GM12892 (cell line): Measurements from ENCODE around the gene AQP2.

ENCODE experiments used
- POLR2A ChIP-seq: IDR thresholded peaks from 2 replicates; pipeline ENCODE4 v1.6.1; 2011; ENCODE audit warnings: low read depth, low read length, control low read depth
- POLR2AphosphoS5 ChIP-seq: IDR thresholded peaks from 2 replicates; pipeline ENCODE4 v1.6.1; 2011; ENCODE audit warnings: low read depth, low read length, control low read depth
- TAF1 ChIP-seq: IDR thresholded peaks from 2 replicates; pipeline ENCODE4 v1.6.1; 2011; ENCODE audit warnings: low read depth, mild to moderate bottlenecking, control low read depth, low read length, borderline replicate concordance

DNA sequence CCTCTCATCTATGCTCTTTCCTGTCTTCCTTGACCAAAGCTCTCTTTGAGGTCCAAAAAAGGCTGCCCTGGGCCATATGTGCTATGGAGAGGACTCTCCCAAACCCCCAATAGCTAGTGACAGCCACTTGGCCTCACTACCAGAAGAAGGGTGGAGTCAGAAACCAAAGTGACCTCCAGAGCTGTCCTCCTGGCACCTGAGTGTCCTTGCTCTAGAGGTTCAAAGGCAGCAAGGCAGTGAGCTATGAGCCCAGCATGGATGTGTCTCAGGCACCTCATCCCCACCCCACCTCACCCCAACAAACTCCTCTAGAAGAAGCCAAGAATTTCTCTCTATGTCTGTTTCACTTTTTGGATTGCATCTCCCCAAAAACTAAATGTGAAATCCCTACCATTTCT, 7.0 kb downstream of the AQP2 start:
- no peak for TF ChIP-seq POLR2A
- no peak for TF ChIP-seq POLR2AphosphoS5
- TF ChIP-seq TAF1 = no peak
